HL-60 (cell line): ENCODE results near the gene CDT1.

Experiments used
- DNase-seq, 2 experiments: peaks; one replicate each; pipeline ENCODE4 v3.0.0-alpha.2; 2010 to 2020; ENCODE audit warnings: low read depth in 1 of 2, low spot score in 1 of 2
- H3K27ac ChIP-seq: fragments of 250-450 bp; sonication (Bioruptor Pico); replicated peaks from 2 replicates; pipeline ENCODE4 v1.5.1; 2020; ENCODE audit warnings: mild to moderate bottlenecking, moderate library complexity
- H3K27me3 ChIP-seq: fragments of 250-450 bp; sonication (Bioruptor Pico); 2 replicates; pipeline ENCODE4 v1.5.1; 2021; ENCODE audit warnings: mild to moderate bottlenecking, moderate library complexity; ENCODE audit not compliant: insufficient read depth, poor library complexity, severe bottlenecking
- H3K4me3 ChIP-seq: replicated peaks from 2 replicates; pipeline ENCODE4 v1.5.1; 2011; ENCODE audit warnings: mild to moderate bottlenecking, control low read depth, low read length; ENCODE audit not compliant: insufficient read depth
- CTCF ChIP-seq: IDR thresholded peaks from one replicate; pipeline ENCODE4 v1.5.1; 2011; ENCODE audit warnings: low read length, control low read depth, inconsistent platforms; ENCODE audit not compliant: insufficient read depth
- GABPA ChIP-seq: IDR thresholded peaks from 2 replicates; pipeline ENCODE4 v1.6.1; 2012; ENCODE audit warnings: low read depth
- POLR2AphosphoS5 ChIP-seq: IDR thresholded peaks from 2 replicates; pipeline ENCODE4 v1.6.1; 2012; ENCODE audit warnings: low read depth
- REST ChIP-seq: IDR thresholded peaks from 2 replicates; pipeline ENCODE4 v1.6.1; 2012; ENCODE audit warnings: low read depth; ENCODE audit not compliant: insufficient replicate concordance
- SPI1 ChIP-seq: IDR thresholded peaks from 2 replicates; pipeline ENCODE4 v1.6.1; 2012; ENCODE audit warnings: low read depth, mild to moderate bottlenecking, borderline replicate concordance

The CDT1 gene

GRCh38 chr16:88825146-88825545 lies 21.6 kb downstream of the CDT1 start:
- no peaks in the 10 kb centered on the region for H3K27me3 ChIP-seq
- DNase-seq, result no peak
- no peak overlapping the region for H3K4me3 ChIP-seq
- no peak for TF ChIP-seq REST
- TF ChIP-seq GABPA, result no peak
- no peak for TF ChIP-seq SPI1
- TF ChIP-seq CTCF, result no peak
- no peak for TF ChIP-seq POLR2AphosphoS5
- no peak overlapping the region for H3K27ac ChIP-seq

- H3K27ac ChIP-seq, result no peak overlapping the region
- TF ChIP-seq CTCF (no peak), SPI1 (no peak)
- H3K27me3 ChIP-seq, result no peaks in the 10 kb centered on the region
- DNase-seq, result no peak
- H3K4me3 ChIP-seq, result no peak overlapping the region
Observed at GRCh38 chr16:88826070-88826840, 22.7 kb downstream of the CDT1 start.

DNA sequence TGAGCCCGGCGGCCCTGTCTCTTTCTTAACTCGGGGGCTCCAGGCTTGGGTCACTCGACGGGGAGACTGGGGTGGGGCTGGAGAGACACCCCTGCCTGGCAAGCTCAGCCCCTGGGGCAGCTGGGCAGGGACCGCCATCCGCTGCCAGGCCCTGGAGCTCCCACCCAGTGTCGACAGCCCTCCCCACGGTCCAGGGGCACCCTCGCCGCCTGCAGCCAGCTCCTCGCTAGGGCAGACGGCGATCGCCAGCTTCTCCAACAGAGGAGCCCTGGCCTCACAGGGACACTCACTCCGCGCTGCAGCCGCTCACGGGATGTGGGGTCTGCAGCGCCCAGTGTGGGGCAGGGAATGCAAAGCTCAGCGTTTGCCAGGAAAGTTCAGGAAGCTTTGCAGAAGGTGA lies 24.1 kb downstream of the CDT1 start:
- TF ChIP-seq SPI1 (no peak), REST (no peak), GABPA (no peak), CTCF (no peak), POLR2AphosphoS5 (no peak)
- Histone ChIP-seq H3K27ac (no peak overlapping the region), H3K4me3 (no peak overlapping the region), H3K27me3 (no peaks in the 10 kb centered on the region)
- no peak for DNase-seq

- DNase-seq, result no peak
- TF ChIP-seq GABPA (no peak), SPI1 (no peak), POLR2AphosphoS5 (no peak)
- Histone ChIP-seq H3K27me3 (no peaks in the 10 kb centered on the region), H3K4me3 (no peak overlapping the region), H3K27ac (no peak overlapping the region)
Observed at GRCh38 chr16:88828711-88829110, 25.1 kb downstream of the CDT1 start.
